ENCODE data around the gene TMEM170A. TPM values are rescaled to one million over a fixed set of nuclear protein-coding genes. Genes with fewer than 3 reads are reported as not detected.

TMEM170A gene
- total and polyA plus RNA-seq, 2 experiments from 2014 or later: 31.0 to 68.5 TPM

DNA sequence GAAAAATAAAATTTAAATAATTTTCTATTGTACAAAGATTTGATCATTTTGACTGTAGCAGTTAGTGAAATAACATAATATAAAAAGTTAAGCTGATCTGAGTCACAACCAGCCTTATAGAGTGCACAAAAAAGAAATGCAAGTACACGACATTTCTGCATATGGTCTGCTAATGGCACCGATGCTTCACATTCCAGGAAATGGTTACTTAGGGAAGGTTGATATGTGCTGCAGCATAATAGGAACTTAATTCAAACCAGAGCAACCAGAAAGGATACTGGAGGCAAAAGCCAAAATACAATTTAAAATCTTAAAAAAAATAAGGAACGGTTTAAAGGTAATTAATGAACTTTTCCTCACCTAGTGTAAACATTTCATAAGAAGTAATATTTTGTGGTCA is 21.2 kb downstream of the TMEM170A start (continued):
- TF ChIP-seq, protein P1, sequence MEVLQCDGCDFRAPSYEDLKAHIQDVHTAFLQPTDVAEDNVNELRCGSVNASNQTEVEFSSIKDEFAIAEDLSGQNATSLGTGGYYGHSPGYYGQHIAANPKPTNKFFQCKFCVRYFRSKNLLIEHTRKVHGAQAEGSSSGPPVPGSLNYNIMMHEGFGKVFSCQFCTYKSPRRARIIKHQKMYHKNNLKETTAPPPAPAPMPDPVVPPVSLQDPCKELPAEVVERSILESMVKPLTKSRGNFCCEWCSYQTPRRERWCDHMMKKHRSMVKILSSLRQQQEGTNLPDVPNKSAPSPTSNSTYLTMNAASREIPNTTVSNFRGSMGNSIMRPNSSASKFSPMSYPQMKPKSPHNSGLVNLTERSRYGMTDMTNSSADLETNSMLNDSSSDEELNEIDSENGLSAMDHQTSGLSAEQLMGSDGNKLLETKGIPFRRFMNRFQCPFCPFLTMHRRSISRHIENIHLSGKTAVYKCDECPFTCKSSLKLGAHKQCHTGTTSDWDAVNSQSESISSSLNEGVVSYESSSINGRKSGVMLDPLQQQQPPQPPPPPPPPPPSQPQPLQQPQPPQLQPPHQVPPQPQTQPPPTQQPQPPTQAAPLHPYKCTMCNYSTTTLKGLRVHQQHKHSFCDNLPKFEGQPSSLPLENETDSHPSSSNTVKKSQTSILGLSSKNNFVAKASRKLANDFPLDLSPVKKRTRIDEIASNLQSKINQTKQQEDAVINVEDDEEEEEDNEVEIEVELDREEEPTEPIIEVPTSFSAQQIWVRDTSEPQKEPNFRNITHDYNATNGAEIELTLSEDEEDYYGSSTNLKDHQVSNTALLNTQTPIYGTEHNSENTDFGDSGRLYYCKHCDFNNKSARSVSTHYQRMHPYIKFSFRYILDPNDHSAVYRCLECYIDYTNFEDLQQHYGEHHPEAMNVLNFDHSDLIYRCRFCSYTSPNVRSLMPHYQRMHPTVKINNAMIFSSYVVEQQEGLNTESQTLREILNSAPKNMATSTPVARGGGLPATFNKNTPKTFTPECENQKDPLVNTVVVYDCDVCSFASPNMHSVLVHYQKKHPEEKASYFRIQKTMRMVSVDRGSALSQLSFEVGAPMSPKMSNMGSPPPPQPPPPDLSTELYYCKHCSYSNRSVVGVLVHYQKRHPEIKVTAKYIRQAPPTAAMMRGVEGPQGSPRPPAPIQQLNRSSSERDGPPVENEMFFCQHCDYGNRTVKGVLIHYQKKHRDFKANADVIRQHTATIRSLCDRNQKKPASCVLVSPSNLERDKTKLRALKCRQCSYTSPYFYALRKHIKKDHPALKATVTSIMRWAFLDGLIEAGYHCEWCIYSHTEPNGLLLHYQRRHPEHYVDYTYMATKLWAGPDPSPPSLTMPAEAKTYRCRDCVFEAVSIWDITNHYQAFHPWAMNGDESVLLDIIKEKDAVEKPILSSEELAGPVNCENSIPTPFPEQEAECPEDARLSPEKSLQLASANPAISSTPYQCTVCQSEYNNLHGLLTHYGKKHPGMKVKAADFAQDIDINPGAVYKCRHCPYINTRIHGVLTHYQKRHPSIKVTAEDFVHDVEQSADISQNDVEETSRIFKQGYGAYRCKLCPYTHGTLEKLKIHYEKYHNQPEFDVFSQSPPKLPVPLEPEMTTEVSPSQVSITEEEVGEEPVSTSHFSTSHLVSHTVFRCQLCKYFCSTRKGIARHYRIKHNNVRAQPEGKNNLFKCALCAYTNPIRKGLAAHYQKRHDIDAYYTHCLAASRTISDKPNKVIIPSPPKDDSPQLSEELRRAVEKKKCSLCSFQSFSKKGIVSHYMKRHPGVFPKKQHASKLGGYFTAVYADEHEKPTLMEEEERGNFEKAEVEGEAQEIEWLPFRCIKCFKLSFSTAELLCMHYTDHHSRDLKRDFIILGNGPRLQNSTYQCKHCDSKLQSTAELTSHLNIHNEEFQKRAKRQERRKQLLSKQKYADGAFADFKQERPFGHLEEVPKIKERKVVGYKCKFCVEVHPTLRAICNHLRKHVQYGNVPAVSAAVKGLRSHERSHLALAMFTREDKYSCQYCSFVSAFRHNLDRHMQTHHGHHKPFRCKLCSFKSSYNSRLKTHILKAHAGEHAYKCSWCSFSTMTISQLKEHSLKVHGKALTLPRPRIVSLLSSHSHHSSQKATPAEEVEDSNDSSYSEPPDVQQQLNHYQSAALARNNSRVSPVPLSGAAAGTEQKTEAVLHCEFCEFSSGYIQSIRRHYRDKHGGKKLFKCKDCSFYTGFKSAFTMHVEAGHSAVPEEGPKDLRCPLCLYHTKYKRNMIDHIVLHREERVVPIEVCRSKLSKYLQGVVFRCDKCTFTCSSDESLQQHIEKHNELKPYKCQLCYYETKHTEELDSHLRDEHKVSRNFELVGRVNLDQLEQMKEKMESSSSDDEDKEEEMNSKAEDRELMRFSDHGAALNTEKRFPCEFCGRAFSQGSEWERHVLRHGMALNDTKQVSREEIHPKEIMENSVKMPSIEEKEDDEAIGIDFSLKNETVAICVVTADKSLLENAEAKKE (CRISPR knock-in tag; IDR thresholded peaks at IDR 0.05): no peak
- TF ChIP-seq ZNF114 (CRISPR knock-in tag; IDR thresholded peaks at IDR 0.05): no peak
- TF ChIP-seq CREB1 (CRISPR knock-in tag; IDR thresholded peaks at IDR 0.05; ENCODE audit: low read depth): no peak
- TF ChIP-seq, protein P2, sequence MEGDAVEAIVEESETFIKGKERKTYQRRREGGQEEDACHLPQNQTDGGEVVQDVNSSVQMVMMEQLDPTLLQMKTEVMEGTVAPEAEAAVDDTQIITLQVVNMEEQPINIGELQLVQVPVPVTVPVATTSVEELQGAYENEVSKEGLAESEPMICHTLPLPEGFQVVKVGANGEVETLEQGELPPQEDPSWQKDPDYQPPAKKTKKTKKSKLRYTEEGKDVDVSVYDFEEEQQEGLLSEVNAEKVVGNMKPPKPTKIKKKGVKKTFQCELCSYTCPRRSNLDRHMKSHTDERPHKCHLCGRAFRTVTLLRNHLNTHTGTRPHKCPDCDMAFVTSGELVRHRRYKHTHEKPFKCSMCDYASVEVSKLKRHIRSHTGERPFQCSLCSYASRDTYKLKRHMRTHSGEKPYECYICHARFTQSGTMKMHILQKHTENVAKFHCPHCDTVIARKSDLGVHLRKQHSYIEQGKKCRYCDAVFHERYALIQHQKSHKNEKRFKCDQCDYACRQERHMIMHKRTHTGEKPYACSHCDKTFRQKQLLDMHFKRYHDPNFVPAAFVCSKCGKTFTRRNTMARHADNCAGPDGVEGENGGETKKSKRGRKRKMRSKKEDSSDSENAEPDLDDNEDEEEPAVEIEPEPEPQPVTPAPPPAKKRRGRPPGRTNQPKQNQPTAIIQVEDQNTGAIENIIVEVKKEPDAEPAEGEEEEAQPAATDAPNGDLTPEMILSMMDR (conservative IDR thresholded peaks at IDR 0.05; ENCODE audit: low read depth in 2 of 2): no peak
- TF ChIP-seq EZH2phosphoT487 (IDR thresholded peaks at IDR 0.05; ENCODE audit: unreplicated experiment): no peak

DNA sequence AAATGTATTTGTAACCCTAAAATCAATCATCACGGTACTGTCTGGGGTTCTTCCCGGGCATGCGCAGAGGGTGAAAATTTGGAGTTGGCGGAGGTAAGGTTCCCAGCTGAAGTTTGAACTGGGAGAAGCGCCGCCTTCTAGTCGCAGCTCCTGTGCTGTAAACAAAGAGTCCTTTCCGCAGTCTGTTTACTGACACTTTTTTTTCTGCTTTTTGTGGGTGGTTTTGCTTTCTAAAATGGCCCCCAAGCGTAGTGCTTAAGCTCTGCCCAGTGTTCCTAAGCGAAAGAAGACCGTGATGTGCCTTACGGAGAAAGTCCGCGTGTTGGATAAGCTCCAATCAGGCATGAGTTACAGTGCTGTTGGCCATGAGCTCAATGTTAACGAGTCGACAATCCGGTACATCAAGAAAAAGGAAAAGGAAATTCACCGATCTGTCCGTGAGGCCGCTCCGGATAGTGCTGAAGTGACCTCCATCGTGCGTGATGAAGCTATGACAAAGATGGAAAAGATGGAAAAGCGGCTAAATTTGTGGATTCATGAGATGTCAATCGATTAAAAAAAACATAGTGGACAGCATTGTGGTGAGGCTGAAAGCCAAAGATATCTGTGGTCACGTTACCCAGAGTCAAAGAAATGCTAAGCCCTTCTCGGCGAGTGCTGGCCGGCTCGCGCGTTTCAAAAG is 30.6 kb downstream of the TMEM170A start:
- no peaks in the 10 kb centered on the region for H3K36me3 ChIP-seq (ENCODE audit: insufficient read depth)
- H2AFZ ChIP-seq: peak overlapping the region; percentile 16; the same call in 1 of the 2 replicates
- Mint-ChIP-seq H3K36me3 (ENCODE audit: low read depth) (peaks cover 17% of the 10 kb centered on the region), H3K27ac (peak overlapping the region; percentile 96), H3K4me3 (peak overlapping the region; percentile 78), H3K9me3 (peaks cover 5% of the 10 kb centered on the region; the same call in 2 of the 3 replicates), H3K4me1 (peaks cover 11% of the 10 kb centered on the region), H3K27me3 (ENCODE audit: insufficient read depth, low read depth, poor library complexity) (peaks cover 10% of the 10 kb centered on the region)
- peak overlapping the region; percentile 58 for H3K4me3 ChIP-seq
- TF ChIP-seq CREB1 (CRISPR knock-in tag; IDR thresholded peaks at IDR 0.05; ENCODE audit: low read depth) (peak; percentile 49), STAT1 (IDR thresholded peaks at IDR 0.05; ENCODE audit: unreplicated experiment) (no peak)
- peaks cover 5% of the 10 kb centered on the region; the same call in 1 of the 2 replicates for H3K4me1 ChIP-seq (ENCODE audit: insufficient read depth)
- DNase-seq (ENCODE audit: low spot score): peak; percentile 89
- peaks cover 27% of the 10 kb centered on the region for H4K20me1 ChIP-seq (replicated peaks; ENCODE audit: insufficient read depth)
- H3K27me3 ChIP-seq (ENCODE audit: insufficient read depth): no peaks in the 10 kb centered on the region
- ATAC-seq: peak; percentile 73
- H3K9me2 ChIP-seq (ENCODE audit: insufficient read depth): peaks cover 3% of the 10 kb centered on the region; the same call in 1 of the 2 replicates
- peak overlapping the region; percentile 94 for H3K27ac ChIP-seq (ENCODE audit: low read depth)
- H3F3A ChIP-seq (replicated peaks; ENCODE audit: low read depth): peaks cover 3% of the 10 kb centered on the region
- H3K4me2 ChIP-seq: peak overlapping the region; percentile 79
- H3K79me2 ChIP-seq (replicated peaks; ENCODE audit: insufficient read depth): peaks cover 39% of the 10 kb centered on the region

Measured in GM23338 (cell line).